ENCODE results near the gene RAD51C.

DNA sequence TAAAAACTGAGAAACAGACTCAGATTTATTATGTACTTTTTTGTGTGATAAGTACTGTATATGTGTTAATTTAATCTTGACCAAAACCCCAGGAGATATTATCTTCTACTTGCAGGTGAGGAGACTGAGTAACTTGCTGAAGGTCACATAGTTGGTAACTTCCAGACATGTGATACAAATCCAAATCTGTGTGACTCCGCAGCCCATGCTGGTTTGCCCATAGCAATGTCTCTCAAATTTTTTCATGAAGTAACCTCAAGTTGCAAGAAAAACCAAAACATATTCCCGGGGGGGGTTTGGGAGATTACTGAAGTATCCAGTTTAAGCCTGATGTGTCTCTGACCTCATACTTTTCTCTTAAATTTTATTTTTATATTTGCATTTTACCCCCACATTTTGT lies 3.9 kb upstream of the RAD51C start:
- TF ChIP-seq POLR2AphosphoS5 (IDR thresholded peaks at IDR 0.05; ENCODE audit: borderline replicate concordance, low read depth, low read length) (no peak), EZH2 (IDR thresholded peaks at IDR 0.05) (no peak), FOXP2 (optimal IDR thresholded peaks at IDR 0.05; ENCODE audit: control extremely low read depth, extremely low read length, insufficient read depth) (no peak)

Measured in SK-N-MC (cell line).